HUES6 (cell line): ENCODE data around the gene CLCN1.

Experiments
- H3K27ac ChIP-seq: 2 replicates; pipeline ENCODE4 v1.7.0; 2013; ENCODE audit warnings: low read depth, mild to moderate bottlenecking, low read length, inconsistent platforms
- H3K27me3 ChIP-seq: 2 replicates; pipeline ENCODE4 v1.6.1; 2013; ENCODE audit warnings: low read length; ENCODE audit not compliant: control insufficient read depth, insufficient read depth
- H3K36me3 ChIP-seq: 2 replicates; pipeline ENCODE4 v1.6.1; 2013; ENCODE audit warnings: low read length; ENCODE audit not compliant: control insufficient read depth, insufficient read depth
- H3K4me1 ChIP-seq: 2 replicates; pipeline ENCODE4 v1.6.1; 2013; ENCODE audit warnings: low read length; ENCODE audit not compliant: control insufficient read depth, insufficient read depth
- H3K4me3 ChIP-seq: 2 replicates; pipeline ENCODE4 v1.5.1; 2013; ENCODE audit warnings: low read depth, low read length
- H3K9ac ChIP-seq: one replicate; pipeline ENCODE4 v1.6.1; 2013; ENCODE audit warnings: mild to moderate bottlenecking, low read length
- H3K9me3 ChIP-seq: 2 replicates; pipeline ENCODE4 v1.6.1; 2013; ENCODE audit warnings: low read depth, low read length; ENCODE audit not compliant: control insufficient read depth, insufficient read depth

The CLCN1 gene

GRCh38 chr7:143381427-143382125, 65.7 kb downstream of the CLCN1 start:
- peak overlapping the region; percentile 96 for H3K9ac ChIP-seq
- peak overlapping the region; percentile 98 for H3K27ac ChIP-seq
- H3K36me3 ChIP-seq, result peaks cover 44% of the 10 kb centered on the region
- H3K9me3 ChIP-seq, result no peaks in the 10 kb centered on the region
- no peaks in the 10 kb centered on the region for H3K27me3 ChIP-seq
- H3K4me3 ChIP-seq, result peak overlapping the region; percentile 82
- peaks cover 31% of the 10 kb centered on the region for H3K4me1 ChIP-seq

GRCh38 chr7:143382126-143382790, 66.3 kb downstream of the CLCN1 start:
- peaks cover 31% of the 10 kb centered on the region for H3K4me1 ChIP-seq
- peak overlapping the region; percentile 96 for H3K9ac ChIP-seq
- peak overlapping the region; percentile 82 for H3K4me3 ChIP-seq
- no peaks in the 10 kb centered on the region for H3K9me3 ChIP-seq
- H3K27me3 ChIP-seq, result no peaks in the 10 kb centered on the region
- peaks cover 50% of the 10 kb centered on the region for H3K36me3 ChIP-seq
- H3K27ac ChIP-seq, result peak overlapping the region; percentile 98

DNA sequence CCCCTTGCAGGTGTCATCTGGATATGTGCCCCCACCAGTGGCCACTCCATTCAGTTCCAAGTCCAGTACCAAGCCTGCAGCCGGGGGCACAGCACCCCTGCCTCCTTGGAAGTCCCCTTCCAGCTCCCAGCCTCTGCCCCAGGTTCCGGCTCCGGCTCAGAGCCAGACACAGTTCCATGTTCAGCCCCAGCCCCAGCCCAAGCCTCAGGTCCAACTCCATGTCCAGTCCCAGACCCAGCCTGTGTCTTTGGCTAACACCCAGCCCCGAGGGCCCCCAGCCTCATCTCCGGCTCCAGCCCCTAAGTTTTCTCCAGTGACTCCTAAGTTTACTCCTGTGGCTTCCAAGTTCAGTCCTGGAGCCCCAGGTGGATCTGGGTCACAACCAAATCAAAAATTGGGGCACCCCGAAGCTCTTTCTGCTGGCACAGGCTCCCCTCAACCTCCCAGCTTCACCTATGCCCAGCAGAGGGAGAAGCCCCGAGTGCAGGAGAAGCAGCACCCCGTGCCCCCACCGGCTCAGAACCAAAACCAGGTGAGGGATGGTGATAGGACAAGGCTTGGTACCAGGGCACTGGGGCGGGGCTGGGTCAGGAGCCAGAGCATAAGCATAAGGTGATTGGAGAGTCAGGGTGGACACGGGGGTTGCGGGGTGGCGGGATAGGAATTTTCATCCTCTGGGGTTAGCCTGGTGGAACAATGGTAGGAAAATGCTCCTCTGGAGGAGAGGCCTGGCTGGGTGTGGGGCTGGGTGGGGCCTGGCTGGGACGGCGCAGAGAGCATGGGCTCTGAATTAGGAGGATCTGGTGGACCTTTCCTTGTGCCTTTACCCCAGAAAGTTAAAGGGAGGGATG, 67.1 kb downstream of the CLCN1 start:
- H3K4me1 ChIP-seq, result peaks cover 31% of the 10 kb centered on the region
- H3K36me3 ChIP-seq, result peaks cover 58% of the 10 kb centered on the region
- H3K27me3 ChIP-seq, result no peaks in the 10 kb centered on the region
- no peak overlapping the region for H3K27ac ChIP-seq
- peak overlapping the region; percentile 82 for H3K4me3 ChIP-seq
- H3K9me3 ChIP-seq, result no peaks in the 10 kb centered on the region
- H3K9ac ChIP-seq, result peak overlapping the region; percentile 96

GRCh38 chr7:143383642-143383957, 67.7 kb downstream of the CLCN1 start:
- H3K9ac ChIP-seq, result peak overlapping the region; percentile 2
- H3K4me1 ChIP-seq, result peaks cover 30% of the 10 kb centered on the region
- peaks cover 64% of the 10 kb centered on the region for H3K36me3 ChIP-seq
- no peak overlapping the region for H3K27ac ChIP-seq
- no peaks in the 10 kb centered on the region for H3K9me3 ChIP-seq
- H3K27me3 ChIP-seq, result no peaks in the 10 kb centered on the region
- peak overlapping the region; percentile 41; the same call in 1 of the 2 replicates for H3K4me3 ChIP-seq

- peaks cover 69% of the 10 kb centered on the region for H3K36me3 ChIP-seq
- H3K9me3 ChIP-seq, result no peaks in the 10 kb centered on the region
- no peak overlapping the region for H3K27ac ChIP-seq
- H3K9ac ChIP-seq, result peak overlapping the region; percentile 8
- H3K27me3 ChIP-seq, result no peaks in the 10 kb centered on the region
- H3K4me3 ChIP-seq, result peak overlapping the region; percentile 41; the same call in 1 of the 2 replicates
- peaks cover 25% of the 10 kb centered on the region for H3K4me1 ChIP-seq
Measured at GRCh38 chr7:143384148-143384547, 68.2 kb downstream of the CLCN1 start.

DNA sequence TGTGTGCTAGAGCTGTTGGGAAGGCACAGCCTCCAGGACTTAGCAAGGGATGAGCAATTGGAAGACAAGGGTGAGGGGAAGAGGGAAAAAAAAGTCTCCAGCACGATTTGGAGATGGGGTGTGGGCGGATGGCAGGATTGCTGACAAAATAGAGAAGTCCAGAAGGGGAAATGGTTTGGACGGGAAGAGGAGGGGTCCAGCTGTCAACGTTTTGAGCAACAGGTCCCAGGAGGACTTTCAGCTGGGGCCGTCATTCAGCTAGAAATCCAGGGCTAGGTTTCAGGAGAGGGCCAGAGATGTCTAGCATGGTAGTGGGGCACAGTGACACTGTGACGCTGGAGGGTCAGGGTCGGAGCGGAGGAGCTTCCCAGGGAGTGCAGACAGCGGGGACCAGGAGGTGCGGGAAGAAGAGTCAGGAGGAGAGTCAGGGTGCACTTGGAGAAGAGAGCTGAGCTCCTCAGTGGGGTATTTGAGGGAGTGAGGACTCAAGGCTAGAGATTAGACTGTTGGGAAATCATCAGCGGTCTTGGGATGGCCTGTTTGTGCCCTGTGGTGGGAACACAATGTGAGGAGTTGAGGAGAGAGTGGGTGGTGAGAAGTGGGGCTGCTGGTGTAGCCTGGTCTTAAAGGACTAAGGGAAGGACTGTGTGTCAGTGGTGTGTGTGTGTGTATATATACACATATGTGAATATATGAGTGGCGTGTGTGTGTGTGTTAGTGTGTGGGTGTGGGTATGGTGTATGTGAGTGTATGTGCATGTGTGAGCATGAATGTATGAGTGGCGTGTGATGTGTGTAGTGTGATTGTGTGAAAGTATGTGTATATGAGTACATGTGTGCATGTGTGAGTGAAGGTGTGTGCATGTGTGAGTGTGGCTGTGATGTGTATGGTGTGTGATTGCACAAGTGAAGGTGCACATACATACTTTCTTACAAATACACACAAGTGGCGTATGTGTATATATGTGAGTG, 69.0 kb downstream of the CLCN1 start:
- Histone ChIP-seq H3K9ac (no peak overlapping the region), H3K36me3 (peaks cover 77% of the 10 kb centered on the region), H3K4me1 (peaks cover 17% of the 10 kb centered on the region), H3K9me3 (no peaks in the 10 kb centered on the region), H3K27ac (no peak overlapping the region), H3K4me3 (no peak overlapping the region; the same call in 1 of the 2 replicates), H3K27me3 (no peaks in the 10 kb centered on the region)

- H3K9ac ChIP-seq, result no peak overlapping the region
Measured at GRCh38 chr7:143385891-143386781, 70.2 kb downstream of the CLCN1 start.

DNA sequence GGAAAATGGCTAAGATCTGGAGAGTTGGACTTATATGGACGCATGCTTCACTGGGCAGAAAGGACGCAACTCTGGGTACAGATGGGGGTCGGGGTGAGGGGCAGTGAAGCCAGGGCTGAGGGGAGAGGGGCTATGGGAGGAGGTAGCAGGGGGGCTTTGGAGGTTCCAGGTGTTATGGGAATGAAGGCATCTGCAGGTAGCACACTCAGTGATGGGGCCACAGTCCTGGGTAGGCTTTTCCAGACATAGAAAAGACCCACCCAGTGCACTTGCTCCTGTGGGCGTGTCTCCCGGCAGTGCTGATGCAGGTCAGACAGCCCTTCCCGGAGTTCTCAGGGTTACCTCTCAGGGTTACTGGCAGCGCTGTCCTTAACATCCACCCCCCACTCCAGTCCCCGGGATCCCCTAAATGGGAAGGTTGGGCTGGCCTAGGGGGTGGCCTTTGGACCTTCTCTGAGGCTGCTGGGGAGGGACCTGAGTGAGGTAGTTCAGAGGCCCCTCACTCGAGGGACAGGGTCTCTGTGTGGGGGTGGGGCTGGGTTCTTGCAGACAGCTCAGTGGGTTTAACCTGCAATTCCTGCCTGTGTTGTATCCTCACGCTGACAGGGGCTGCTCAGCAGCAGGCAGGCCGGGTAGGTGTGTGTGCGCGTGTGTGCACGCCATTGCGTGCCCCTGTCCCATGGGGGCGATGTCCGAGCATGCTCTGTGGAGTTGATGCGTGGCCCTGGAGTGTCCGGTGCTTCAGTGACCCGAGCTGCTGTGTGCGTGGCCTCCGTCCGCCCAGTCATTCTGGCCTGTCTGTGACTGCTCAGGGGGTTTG, 71.5 kb downstream of the CLCN1 start:
- Histone ChIP-seq H3K9ac (no peak overlapping the region), H3K4me1 (peaks cover 16% of the 10 kb centered on the region), H3K36me3 (peaks cover 98% of the 10 kb centered on the region), H3K27ac (no peak overlapping the region), H3K27me3 (no peaks in the 10 kb centered on the region), H3K4me3 (no peak overlapping the region), H3K9me3 (no peaks in the 10 kb centered on the region)

More at GRCh38 chr7:143385891-143386781, 70.2 kb downstream of the CLCN1 start:
- no peak overlapping the region for H3K27ac ChIP-seq
- no peaks in the 10 kb centered on the region for H3K9me3 ChIP-seq
- H3K27me3 ChIP-seq, result no peaks in the 10 kb centered on the region
- no peak overlapping the region for H3K4me3 ChIP-seq
- H3K4me1 ChIP-seq, result peaks cover 17% of the 10 kb centered on the region
- H3K36me3 ChIP-seq, result peaks cover 89% of the 10 kb centered on the region

- no peak overlapping the region for H3K9ac ChIP-seq
- H3K4me3 ChIP-seq, result no peak overlapping the region
- H3K27ac ChIP-seq, result no peak overlapping the region
- H3K4me1 ChIP-seq, result peaks cover 10% of the 10 kb centered on the region; the same call in 1 of the 2 replicates
- H3K27me3 ChIP-seq, result no peaks in the 10 kb centered on the region
- peaks cover 98% of the 10 kb centered on the region for H3K36me3 ChIP-seq
- no peaks in the 10 kb centered on the region for H3K9me3 ChIP-seq
Measured at GRCh38 chr7:143388051-143388450, 72.1 kb downstream of the CLCN1 start.
